HepG2 (cell line): ENCODE measurements around the gene FBXO41. TPM values are rescaled to one million over a fixed set of nuclear protein-coding genes. Genes with fewer than 3 reads are reported as not detected.

ENCODE experiments used
- ATAC-seq: fragments of 200-7000 bp; cut with Tn5 transposase; 3 replicates; pipeline ENCODE4 v1.9.1; 2020; ENCODE audit warnings: mild to moderate bottlenecking, moderate library complexity
- BruUV-seq: library from RNA; stranded (reverse); fragments of 400-500 nt; replicated peaks from 2 replicates; lab custom pipeline; 2021; lab: Mats Ljungman, UMichigan
- CTCF ChIA-PET: fragments of 300-600 bp; formaldehyde crosslinking; extraction: SDS; loops from one replicate; lab custom pipeline; 2021; ENCODE audit warnings: low total read pairs, inconsistent platforms, low intra/inter-chr PET ratio; lab: Yijun Ruan, JAX
- POLR2A ChIA-PET: fragments of 350-600 bp; sonication (Branson Sonifier 250); formaldehyde crosslinking; loops from one replicate; lab custom pipeline; 2020; ENCODE audit warnings: antibody characterized with exemption, inconsistent platforms; lab: Yijun Ruan, JAX
- DNase-seq: peaks from one replicate; pipeline ENCODE4 v3.0.0-alpha.2; 2015; ENCODE audit warnings: low spot score
- FAIRE-seq: peaks from 3 replicates; lab custom pipeline; 2011; peaks lifted over from hg19 to GRCh38; lab: Jason Lieb, UNC
- H2AFZ ChIP-seq: one replicate; pipeline ENCODE4 v1.6.1; 2011; ENCODE audit warnings: low read length, inconsistent platforms
- H3K27ac ChIP-seq: fragments of 300-600 bp; 3 replicates; pipeline ENCODE4 v1.8.0; 2011; ENCODE audit warnings: mixed run types, mild to moderate bottlenecking, mixed read lengths, low read length, inconsistent platforms; ENCODE audit not compliant: insufficient read depth; ENCODE audit errors: extremely low read length
- H3K27me3 ChIP-seq, 2 experiments: fragments of 200-600 bp in 1 of 2; 2 replicates in 1 of 2; 3 replicates in 1 of 2; pipeline versions ENCODE4 v1.6.0 to v1.8.0; 2011; ENCODE audit warnings: low read length in 2 of 2, mild to moderate bottlenecking in 2 of 2, moderate library complexity in 2 of 2, inconsistent platforms in 1 of 2; ENCODE audit not compliant: insufficient read depth in 2 of 2, control insufficient read depth in 1 of 2
- H3K36me3 ChIP-seq, 2 experiments: fragments of 200-600 bp in 1 of 2; replicated peaks in 1 of 2; 2 replicates in 1 of 2; 3 replicates in 1 of 2; pipeline versions ENCODE4 v1.5.1 to v1.8.0; 2011; ENCODE audit warnings: low read length in 2 of 2, inconsistent platforms in 1 of 2; ENCODE audit not compliant: insufficient read depth in 2 of 2, control insufficient read depth in 1 of 2
- H3K4me1 ChIP-seq: 2 replicates; pipeline ENCODE4 v1.5.1; 2012; ENCODE audit warnings: low read length, inconsistent platforms; ENCODE audit not compliant: insufficient read depth
- H3K4me2 ChIP-seq: 2 replicates; pipeline ENCODE4 v1.6.0; 2011; ENCODE audit warnings: low read depth, low read length, inconsistent platforms
- H3K4me3 ChIP-seq, 3 experiments: fragments of 200-600 bp in 1 of 3; sonication (generic), shearing (Covaris generic) in 1 of 3; replicated peaks in 1 of 3; 2 replicates each; pipeline ENCODE4 v1.5.1; 2011 to 2016; ENCODE audit warnings: low read length in 3 of 3, inconsistent platforms in 2 of 3, low read depth in 2 of 3, mild to moderate bottlenecking in 2 of 3, control low read depth in 1 of 3, mixed read lengths in 1 of 3; ENCODE audit not compliant: insufficient read depth in 1 of 3
- H3K79me2 ChIP-seq: one replicate; pipeline ENCODE4 v1.6.1; 2011; ENCODE audit warnings: low read length, inconsistent platforms; ENCODE audit not compliant: insufficient read depth
- H3K9ac ChIP-seq: 2 replicates; pipeline ENCODE4 v1.6.0; 2011; ENCODE audit warnings: mild to moderate bottlenecking, low read depth, low read length, inconsistent platforms; ENCODE audit not compliant: insufficient read depth
- H3K9me3 ChIP-seq: 2 replicates; pipeline ENCODE4 v1.5.1; 2012; ENCODE audit warnings: mild to moderate bottlenecking, low read length
- H4K20me1 ChIP-seq: 2 replicates; pipeline ENCODE4 v1.6.0; 2011; ENCODE audit warnings: inconsistent platforms, mild to moderate bottlenecking, low read length, moderate library complexity; ENCODE audit not compliant: insufficient read depth
- ADNP ChIP-seq: sonication (generic); formaldehyde crosslinking; IDR thresholded peaks from 2 replicates; pipeline ENCODE4 v1.4.0; 2020; ENCODE audit warnings: missing genetic modification reagents
- BCLAF1 ChIP-seq: fragments of 450-650 bp; IDR thresholded peaks from 2 replicates; pipeline ENCODE4 v1.6.1; 2017; ENCODE audit warnings: mild to moderate bottlenecking
- HMG20B ChIP-seq: conservative IDR thresholded peaks from 2 replicates; pipeline ENCODE4 v1.6.1; 2016; ENCODE audit warnings: missing genetic modification reagents, missing compliant biosample characterization
- IRF1 ChIP-seq: sonication (generic); formaldehyde crosslinking; IDR thresholded peaks from 2 replicates; pipeline ENCODE4 v1.4.0; 2020; ENCODE audit warnings: low read depth, mild to moderate bottlenecking, missing genetic modification reagents
- NKX3-1 ChIP-seq: sonication (generic); formaldehyde crosslinking; IDR thresholded peaks from 2 replicates; pipeline ENCODE4 v1.5.0; 2020; ENCODE audit warnings: missing genetic modification reagents
- STAT5B ChIP-seq: sonication (generic); formaldehyde crosslinking; IDR thresholded peaks from 2 replicates; pipeline ENCODE4 v1.4.0; 2020; ENCODE audit warnings: missing genetic modification reagents
- TARDBP ChIP-seq: sonication (generic); formaldehyde crosslinking; IDR thresholded peaks from 2 replicates; pipeline ENCODE4 v1.8.0; 2022; ENCODE audit warnings: mild to moderate bottlenecking, missing genetic modification reagents
- ZEB1 ChIP-seq: IDR thresholded peaks from 2 replicates; pipeline ENCODE4 v1.6.1; 2012; ENCODE audit warnings: mild to moderate bottlenecking, low read depth, inconsistent platforms; ENCODE audit not compliant: insufficient replicate concordance
- ZFP36L1 ChIP-seq: sonication (generic); formaldehyde crosslinking; IDR thresholded peaks from 2 replicates; pipeline ENCODE4 v1.8.0; 2022; ENCODE audit warnings: mild to moderate bottlenecking, missing genetic modification reagents, moderate library complexity
- ZNF34 ChIP-seq: sonication (generic); formaldehyde crosslinking; IDR thresholded peaks from 2 replicates; pipeline ENCODE4 v1.4.0; 2020; ENCODE audit warnings: mild to moderate bottlenecking, missing genetic modification reagents, borderline replicate concordance
- ZNF446 ChIP-seq: sonication (generic); formaldehyde crosslinking; IDR thresholded peaks from 2 replicates; pipeline ENCODE4 v1.5.0; 2020; ENCODE audit warnings: mild to moderate bottlenecking, missing genetic modification reagents
- ZNF678 ChIP-seq: sonication (generic); formaldehyde crosslinking; IDR thresholded peaks from 2 replicates; pipeline ENCODE4 v1.4.0; 2020; ENCODE audit warnings: mild to moderate bottlenecking, missing genetic modification reagents
- WGBS: methylation state at CpG from one replicate; pipeline ENCODE4 v1.1.6; 2017; ENCODE audit warnings: low lambda C conversion rate; 5-methylcytosine and 5-hydroxymethylcytosine counted together
- in situ Hi-C: cut with HindIII; loops from 2 replicates; pipeline ENCODE4 v1.10.0; 2017; ENCODE audit warnings: low pct_unique_long_range_greater_than_20kb; ENCODE audit not compliant: extremely low pct_ligation_motif_present
- intact Hi-C: fragments of 100-400 bp; cut with micrococcal nuclease; formaldehyde crosslinking; loops from one replicate; pipeline ENCODE4 v1.10.0; 2022; ENCODE audit not compliant: unreplicated experiment
- polyA plus RNA-seq, 8 experiments: library from polyadenylated mRNA; depleted of rRNA in 3 of 8; stranded (reverse) in 7 of 8; unstranded in 1 of 8; fragments of >200 nt; fragmentation: Illumina TruSeq in 4 of 8; extraction: Trizol in 4 of 8; gene quantifications; 2 replicates each; pipeline versions ENCODE4 v1.2.1 to v1.2.3, GENCODE V29; 2011 to 2016; ENCODE audit warnings: low read depth in 4 of 8, missing spikeins in 1 of 8, mixed read lengths in 1 of 8; ENCODE audit not compliant: insufficient read depth in 1 of 8
- total RNA-seq, 5 experiments: library from RNA; depleted of rRNA; stranded (reverse); fragments of >200 nt; fragmentation: Illumina TruSeq; extraction: Trizol; gene quantifications; 2 replicates each; pipeline ENCODE4 v1.2.3, GENCODE V29; 2016; ENCODE audit warnings: low read depth in 1 of 5

Gene FBXO41
- total and polyA plus RNA-seq, 2 of the 13 experiments (the other 11 are each of a cell fraction or from before 2014, with no cell fraction given): 4.2 to 10.3 TPM

GRCh38 chr2:73258186-73258912 is 25.9 kb downstream of the FBXO41 start:
- H3K79me2 ChIP-seq: no peaks in the 10 kb centered on the region
- no peak overlapping the region for H3K4me3 ChIP-seq
- ATAC-seq (no peak), DNase-seq (no peak), FAIRE-seq (no peak)
- no peak for TF ChIP-seq HMG20B (CRISPR knock-in tag)
- TF ChIP-seq ZNF446 (CRISPR knock-in tag): 0 out of 2 replicates have a peak, but pooled peaks have one; percentile 20
- 91% methylated on average over 6 of the region's 8 CpGs for WGBS
- H3K36me3 ChIP-seq: peaks cover 6 to 21% of the 10 kb centered on the region in 2 experiments
- H3K9me3 ChIP-seq: no peaks in the 10 kb centered on the region
- CTCF ChIA-PET: no interaction called here
- intact Hi-C loops: no loop called here
- no peaks in the 10 kb centered on the region for H4K20me1 ChIP-seq
- H3K4me1 ChIP-seq: peaks cover 36% of the 10 kb centered on the region
- no peak overlapping the region for H3K27ac ChIP-seq
- in situ Hi-C loops: no loop called here
- no peaks in the 10 kb centered on the region for H3K27me3 ChIP-seq
- POLR2A ChIA-PET: interaction anchor here (1.6 to 2.1 kb wide), 2 partner anchors 8 to 25 kb away, joined by 5 to 8 read pairs; partner anchors contain the start of genes CCT7 and PRADC1
- no peak overlapping the region for H2AFZ ChIP-seq
- no TSS peak for BruUV-seq
- H3K9ac ChIP-seq: no peak overlapping the region
- H3K4me2 ChIP-seq: no peak overlapping the region

GRCh38 chr2:73257425-73258125 is 26.7 kb downstream of the FBXO41 start:
- Histone ChIP-seq H3K4me3 (no peak overlapping the region), H3K9ac (no peak overlapping the region), H2AFZ (no peak overlapping the region), H3K27ac (no peak overlapping the region), H3K9me3 (no peaks in the 10 kb centered on the region), H3K79me2 (no peaks in the 10 kb centered on the region), H4K20me1 (no peaks in the 10 kb centered on the region), H3K4me1 (peaks cover 28% of the 10 kb centered on the region), H3K36me3 (peaks cover 7 to 29% of the 10 kb centered on the region in 2 experiments), H3K4me2 (no peak overlapping the region), H3K27me3 (no peaks in the 10 kb centered on the region)
- WGBS: 86% methylated on average over 10 of the region's 10 CpGs
- ChIA-PET CTCF (no interaction called here), POLR2A (interaction anchor here (0.8 to 1.6 kb wide), 3 partner anchors 10 to 32 kb away, joined by 3 to 8 read pairs (median 4); partner anchors contain the start of genes CCT7 and PRADC1)
- intact Hi-C loops: no loop called here
- in situ Hi-C loops: no loop called here
- FAIRE-seq: no peak
- ATAC-seq: no peak
- DNase-seq: no peak
- no TSS peak for BruUV-seq
- TF ChIP-seq BCLAF1 (no peak), TARDBP (CRISPR knock-in tag) (no peak), NKX3-1 (no peak), STAT5B (CRISPR knock-in tag) (no peak), ZFP36L1 (CRISPR knock-in tag) (no peak), ZNF34 (no peak), ZNF678 (CRISPR knock-in tag) (no peak), IRF1 (CRISPR knock-in tag) (no peak), ADNP (CRISPR knock-in tag) (no peak), ZEB1 (no peak)
